HG03565 (cell line): ENCODE data around the gene GNAQ.

Source experiments
- ATAC-seq: cut with Tn5 transposase; IDR thresholded peaks from one replicate; pipeline ENCODE4 v1.9.1; 2021; ENCODE audit warnings: mild to moderate bottlenecking, moderate library complexity; ENCODE audit not compliant: unreplicated experiment

The GNAQ gene

DNA sequence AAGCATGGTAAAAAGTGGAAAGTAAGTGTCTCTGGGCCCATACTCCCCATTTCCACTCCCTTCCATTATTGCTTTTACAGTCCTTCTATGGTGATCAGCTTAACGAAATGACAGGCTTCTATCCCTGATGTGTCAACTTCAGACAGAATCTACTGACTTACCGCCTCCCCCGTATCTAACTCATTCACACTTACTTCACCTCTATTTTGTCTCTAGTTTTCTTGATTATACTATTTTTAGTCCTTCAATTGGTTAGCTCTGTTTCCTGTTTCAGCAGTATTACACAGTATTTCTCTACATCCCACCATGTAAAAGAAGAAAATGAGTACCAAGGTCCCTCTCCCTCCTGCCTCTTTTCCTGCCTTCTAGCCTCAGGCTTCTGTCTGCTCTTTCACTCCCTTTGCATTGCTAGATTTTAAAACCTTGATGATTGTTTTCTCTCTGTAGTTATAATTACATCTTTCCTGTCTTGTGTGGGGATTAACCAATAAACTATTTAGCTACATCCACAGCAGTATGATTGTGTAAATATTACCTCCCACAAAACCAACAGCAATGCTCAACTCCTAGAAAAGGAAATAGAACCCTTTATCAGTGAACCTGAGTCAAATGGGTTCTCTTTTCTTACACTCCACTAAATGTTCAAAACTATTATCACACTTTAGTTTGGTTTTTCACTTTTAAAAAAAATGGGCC, 53.4 kb downstream of the GNAQ start:
- no peak for ATAC-seq

DNA sequence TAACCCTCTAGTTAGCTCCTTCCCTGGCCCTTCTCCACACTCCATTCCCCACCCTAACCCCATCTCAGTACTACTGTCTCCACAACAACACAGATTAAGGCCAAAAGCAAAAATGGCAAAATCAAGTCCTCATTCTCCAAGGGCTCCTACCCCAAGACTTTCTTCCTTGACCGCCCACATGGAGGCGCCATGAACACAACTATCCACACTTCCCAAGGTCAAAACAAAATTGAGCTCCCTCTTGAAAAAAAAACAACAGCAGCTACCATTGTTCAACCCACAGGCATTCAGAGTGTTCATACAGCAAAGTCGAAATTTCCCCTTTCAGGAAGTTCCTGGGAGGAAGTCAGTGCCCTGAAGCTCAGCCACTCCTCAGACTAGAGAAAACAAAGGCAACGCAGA, 54.4 kb downstream of the GNAQ start:
- ATAC-seq = no peak

DNA sequence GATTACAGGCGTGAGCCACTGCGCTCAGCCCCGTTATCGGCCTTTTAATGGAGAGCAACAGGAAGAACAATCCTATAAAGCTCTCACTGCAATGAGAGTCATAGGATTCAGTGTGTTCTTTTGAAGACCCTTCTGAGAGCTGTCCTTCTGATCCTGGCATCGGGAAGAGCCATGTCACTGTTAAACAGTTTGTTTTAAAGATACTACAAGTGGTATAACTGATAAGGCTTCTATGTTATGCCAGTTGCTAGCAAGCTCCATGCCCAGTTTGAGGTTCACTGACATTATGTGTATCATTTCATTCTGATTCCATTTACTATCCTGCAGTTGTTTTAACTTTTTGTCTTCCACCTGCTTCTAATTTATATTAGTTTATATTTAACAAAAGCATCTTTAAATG, 55.8 kb downstream of the GNAQ start:
- ATAC-seq = no peak

DNA sequence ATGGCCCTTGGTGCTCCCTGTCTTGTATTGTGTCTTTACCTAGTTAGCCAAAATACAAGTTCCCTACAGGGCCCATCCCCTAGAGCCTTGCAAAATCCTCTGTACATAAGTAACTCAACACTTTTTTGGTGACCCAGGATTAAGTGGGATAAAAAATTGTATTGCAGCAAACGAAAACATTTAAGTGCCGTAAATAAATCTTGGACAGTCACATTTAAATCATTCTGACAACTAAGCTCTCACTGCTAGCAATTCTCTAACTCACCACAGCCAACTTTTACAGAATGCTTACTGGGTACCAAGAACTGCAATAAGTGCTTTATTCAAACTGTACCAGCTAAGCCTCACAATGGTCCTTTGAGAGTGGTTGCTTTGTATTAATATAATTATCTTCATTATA, 56.6 kb downstream of the GNAQ start:
- no peak for ATAC-seq

DNA sequence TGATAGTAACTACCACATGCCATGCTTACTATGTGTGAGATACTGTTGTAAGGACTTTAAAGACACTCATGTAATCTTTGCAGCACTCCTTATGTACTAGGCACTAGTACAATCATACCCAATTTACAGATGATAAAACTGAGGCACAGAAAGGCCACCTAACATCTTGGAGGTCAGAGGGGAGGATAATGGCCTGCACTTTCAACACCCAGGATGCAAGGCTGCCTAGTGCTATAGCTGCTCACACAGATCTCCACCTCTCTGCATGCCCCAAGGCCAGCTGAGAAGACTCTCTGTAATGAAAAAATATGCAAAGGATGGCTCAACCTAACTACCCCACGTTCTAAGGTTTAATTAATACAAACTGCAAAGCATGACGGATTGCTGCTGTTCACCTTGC, 57.2 kb downstream of the GNAQ start:
- no peak for ATAC-seq

DNA sequence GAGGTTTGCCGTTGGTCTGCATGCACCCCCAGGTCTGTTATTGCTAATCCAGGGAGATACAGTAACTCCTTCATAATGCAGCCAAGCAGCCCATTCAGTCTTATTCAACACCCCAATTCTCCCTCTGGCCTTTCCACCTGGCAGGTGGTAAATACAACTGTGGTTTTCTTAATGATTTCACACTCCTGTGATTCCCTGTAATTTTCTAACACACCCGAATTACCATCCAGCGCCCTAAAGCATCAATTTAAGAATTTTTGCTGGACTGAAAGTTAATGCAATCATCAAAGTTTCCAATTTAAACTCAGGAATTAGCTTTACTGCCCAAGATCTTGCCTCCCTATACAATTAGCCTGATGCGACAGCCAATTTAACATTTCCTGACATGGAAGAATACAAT, 62.5 kb downstream of the GNAQ start:
- ATAC-seq = no peak

DNA sequence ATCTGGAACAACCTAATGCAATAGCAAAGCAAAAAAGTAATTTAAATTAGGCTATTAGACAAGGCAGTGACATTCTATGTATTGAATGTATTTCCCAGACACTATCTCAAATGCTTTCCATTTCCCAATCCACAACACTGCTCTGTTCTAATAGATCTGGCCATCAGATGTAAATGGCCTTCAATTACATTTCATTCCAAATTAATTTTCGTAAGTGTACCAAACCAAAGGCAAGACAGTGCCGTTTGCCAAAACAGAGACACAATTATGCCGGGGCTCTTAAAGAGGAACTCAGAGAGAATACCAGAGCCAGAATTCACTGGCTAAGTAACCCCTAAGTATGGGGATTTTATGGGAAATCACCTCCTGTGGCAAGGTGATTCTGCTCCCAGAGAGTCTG, 63.1 kb downstream of the GNAQ start:
- ATAC-seq = no peak

DNA sequence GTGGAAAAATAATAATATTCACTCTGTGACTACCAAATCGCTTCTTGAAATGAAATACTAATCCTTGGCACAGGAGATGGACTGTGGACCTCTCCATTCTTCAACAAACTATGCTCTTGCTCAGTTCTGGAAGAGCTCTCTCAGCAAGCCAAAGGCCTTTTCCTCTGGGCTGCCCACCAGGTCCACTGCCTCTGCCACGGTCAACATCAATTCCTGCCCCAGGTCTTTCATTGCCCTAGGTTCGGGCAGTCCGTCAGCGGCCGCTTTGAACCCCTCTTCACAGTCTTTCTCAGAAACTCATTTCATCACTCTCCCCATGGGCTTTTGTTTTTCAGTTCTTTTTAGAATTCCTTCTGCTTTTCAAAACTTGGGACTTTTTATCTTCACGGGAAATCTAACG, 64.9 kb downstream of the GNAQ start:
- no peak for ATAC-seq

DNA sequence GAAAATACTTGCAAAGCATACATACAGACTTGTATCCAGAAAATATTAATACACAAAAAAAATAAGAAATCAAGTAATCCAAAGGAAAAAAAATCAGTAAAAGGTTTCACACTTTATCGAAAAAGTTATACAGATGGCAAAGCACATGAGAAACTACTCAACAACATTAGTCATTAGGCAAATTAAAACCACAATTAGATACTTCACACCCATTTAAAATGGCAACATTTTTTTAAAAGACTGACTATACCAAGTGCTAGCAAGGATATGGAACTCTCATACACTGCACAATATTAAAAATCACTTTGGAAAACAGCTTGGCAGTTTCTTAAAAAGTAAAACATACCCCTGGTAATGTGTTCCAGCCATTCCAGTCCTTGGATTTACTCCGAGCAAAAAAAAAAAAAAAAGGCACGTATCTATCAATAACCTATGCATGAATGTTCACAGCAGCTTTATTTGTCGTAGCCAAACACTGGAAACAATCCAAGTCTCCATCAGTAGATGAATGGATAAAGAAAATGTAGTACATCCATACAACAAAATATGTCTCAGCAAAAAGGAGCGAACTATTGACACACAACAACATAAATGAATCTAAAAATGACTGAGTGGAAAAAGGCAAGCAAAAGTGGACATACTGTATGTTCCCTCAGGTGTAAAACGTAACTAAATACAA, 66.0 kb downstream of the GNAQ start:
- no peak for ATAC-seq

DNA sequence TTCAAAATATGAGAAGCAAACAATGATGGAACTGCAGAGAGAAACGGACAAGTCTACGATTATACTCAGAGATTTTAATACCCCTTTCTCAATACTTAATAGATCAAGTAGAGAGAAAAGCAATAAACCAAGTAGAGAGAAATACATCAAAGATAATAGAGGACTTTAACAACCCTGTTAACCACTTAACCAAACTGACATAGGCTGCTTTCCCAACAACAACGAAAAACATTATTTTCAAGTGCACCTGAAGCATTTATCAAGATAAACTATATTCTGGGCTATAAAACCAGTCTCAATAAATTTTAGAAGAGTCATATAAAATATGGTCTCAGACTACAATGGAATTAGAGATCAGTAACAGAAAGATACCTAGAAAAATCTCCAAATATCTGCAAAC, 67.4 kb downstream of the GNAQ start:
- no peak for ATAC-seq

DNA sequence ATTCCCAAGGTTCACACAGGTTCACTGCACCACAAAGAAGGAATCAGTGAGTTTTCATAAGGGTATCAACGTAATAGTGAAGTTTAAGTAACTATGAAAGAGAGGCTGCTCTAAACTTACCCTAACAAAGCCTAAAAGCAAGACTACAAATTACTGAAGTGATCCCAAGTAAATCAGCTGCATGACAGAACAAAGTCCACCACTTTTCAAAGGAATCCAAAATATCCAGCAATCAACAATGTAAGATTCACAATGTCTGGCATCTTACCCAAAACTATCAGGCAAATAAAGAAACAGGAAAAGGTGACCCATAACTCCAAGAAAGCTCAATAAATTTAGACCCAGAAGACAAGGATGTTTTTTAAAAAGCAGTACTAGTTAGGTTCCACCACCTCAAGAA, 70.1 kb downstream of the GNAQ start:
- ATAC-seq = no peak

DNA sequence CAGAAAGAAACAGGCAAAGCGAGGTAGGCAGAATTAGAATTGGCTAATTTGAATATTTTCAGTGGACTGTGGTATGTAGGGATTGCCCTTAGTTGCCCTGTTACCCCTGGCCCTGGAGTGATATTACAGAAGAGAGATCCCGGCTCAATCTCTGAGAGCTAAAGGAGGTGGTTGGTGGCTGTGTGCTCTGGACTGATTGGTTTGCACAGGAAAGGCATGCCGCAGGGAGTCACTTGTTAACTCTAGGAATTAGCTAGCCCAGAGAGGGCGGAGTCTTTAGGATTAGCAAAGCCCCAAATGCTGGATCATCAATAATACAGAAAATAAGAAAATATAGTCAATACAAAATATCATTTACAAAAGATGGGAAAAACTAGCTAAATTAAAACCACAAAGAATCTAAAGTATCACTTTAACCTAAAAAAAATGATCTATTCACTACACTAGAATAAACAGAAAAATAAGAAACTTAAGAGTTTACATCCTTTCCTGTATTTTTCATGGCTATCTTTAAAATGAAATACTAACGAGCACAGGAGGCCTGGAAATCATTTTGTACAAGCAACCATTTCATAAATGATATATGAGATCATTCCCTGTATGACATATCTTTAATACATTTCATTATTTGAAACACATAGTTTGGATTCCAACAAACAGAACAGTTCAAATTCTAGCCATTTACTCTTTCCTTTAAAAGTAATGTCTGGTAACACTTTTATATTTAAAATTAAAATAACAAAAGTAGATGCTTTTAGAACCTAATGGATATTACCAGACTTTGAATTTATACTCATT, 71.1 kb downstream of the GNAQ start:
- no peak for ATAC-seq

DNA sequence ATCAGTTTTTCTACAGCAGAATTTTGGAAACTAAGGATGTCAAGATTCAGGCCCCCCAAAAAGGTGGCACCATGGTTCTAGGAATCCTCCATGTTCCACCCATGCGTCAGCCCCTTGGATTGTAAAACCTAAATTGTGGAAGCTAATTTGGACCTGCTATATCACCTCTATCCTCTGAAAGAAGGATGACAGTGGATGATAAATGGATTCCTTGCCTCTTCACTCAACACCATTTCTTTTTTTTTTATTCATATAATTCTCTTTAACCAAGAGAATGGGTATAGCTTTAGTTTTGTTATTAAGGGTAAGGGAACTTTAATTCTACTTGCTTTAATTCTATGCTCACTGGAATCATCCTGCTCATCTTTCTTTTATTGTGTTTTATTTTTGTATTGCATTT, 71.8 kb downstream of the GNAQ start:
- ATAC-seq = no peak

DNA sequence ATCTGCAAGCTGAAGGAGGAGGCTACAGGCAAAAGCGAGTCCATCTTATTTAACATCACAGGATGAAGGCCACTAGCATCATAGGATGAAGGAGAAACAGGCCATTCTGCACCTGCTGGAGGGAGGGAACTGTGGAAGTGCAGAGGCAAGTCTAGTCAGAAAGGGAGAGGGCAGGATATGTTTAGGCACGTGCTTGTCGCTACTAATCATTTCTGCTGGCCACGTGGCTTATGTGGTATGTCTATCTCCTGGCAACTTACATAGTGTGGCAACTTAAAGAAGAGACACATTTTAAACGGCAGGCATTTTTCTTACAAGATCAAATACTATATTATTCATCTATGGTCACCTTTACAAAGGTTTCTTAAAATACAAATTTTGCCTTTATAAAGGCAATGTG, 74.0 kb downstream of the GNAQ start:
- ATAC-seq = no peak

DNA sequence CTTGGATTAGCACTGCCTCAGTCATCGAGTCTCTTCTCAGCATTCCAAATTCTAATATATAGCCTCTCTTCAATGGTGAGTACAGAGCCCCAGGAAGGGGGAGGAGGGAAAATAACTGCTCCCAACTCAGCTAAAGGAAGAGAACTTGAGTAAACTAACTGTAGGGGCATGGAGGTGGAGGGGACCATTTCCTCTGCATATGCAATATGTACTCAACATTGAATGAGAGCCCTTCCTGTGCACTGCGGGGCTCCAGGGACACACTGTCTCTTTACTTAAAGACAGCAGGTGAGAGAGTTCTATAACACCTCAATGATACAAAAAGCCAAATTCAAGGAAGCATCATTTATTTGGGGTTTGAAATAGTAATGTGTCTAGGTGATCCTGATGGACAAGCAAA, 75.1 kb downstream of the GNAQ start:
- no peak for ATAC-seq

DNA sequence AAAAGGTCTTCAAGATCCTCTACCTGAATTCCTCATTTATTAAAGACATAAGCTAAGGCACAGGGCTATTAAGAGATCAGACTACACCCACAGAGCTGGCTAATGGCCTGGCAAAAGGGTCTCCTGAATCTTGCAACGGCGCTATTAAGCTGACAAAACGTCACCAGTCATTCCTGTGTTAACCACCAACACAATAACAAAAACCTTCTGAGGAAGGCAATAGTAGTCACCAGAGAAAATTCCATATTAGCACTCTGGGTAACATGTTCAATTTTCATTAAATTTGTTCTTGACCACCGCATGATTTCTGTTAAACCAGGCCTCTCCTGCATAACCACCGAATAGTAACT, 77.0 kb downstream of the GNAQ start:
- no peak for ATAC-seq

DNA sequence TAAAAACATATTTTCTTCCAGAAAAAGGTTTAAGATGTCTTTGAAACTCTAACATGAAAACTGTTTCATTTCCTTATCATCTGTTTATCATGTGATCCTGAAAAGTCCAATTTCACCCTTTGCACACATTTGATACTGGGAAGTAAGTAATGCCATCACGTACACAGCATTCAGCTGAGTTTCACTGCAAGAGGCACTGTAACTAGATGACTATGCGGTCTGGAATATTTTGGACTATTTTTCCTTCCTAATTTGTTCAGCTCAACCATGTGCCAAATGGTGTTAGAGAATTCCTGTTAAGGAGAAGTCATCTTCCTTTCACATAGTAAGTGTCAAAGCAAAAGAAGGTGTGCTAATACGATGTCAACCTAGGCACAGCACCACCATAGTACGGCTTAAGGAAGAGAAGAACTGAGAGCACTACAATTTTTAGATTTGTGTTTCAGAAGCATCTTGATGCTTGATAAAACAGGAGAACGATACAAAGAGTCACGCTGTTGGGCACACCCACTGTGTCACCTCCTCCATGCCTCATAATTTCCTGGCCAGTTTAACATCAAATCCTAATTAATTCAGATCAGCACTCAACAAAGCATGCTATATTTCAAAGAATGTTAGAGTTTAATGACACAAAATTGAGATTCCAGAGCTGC, 77.5 kb downstream of the GNAQ start:
- no peak for ATAC-seq

DNA sequence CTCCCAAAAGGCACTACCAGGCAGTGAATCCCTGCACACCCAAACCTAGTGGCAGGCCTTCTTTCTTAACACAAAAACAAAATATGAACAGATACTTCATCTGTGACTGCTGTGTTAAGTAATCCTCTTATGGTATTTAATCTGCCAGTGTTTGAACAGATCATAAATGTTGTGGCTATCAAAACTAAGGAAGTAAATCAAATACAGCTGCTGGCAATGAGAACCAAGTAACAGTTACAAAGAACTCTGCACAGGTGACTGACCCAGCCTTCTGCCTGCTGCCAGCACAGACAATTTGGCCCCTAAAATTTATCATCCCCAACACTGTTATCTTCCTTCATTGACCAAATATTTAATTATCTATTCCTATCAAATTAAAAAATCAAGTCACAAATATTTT, 78.0 kb downstream of the GNAQ start:
- no peak for ATAC-seq

DNA sequence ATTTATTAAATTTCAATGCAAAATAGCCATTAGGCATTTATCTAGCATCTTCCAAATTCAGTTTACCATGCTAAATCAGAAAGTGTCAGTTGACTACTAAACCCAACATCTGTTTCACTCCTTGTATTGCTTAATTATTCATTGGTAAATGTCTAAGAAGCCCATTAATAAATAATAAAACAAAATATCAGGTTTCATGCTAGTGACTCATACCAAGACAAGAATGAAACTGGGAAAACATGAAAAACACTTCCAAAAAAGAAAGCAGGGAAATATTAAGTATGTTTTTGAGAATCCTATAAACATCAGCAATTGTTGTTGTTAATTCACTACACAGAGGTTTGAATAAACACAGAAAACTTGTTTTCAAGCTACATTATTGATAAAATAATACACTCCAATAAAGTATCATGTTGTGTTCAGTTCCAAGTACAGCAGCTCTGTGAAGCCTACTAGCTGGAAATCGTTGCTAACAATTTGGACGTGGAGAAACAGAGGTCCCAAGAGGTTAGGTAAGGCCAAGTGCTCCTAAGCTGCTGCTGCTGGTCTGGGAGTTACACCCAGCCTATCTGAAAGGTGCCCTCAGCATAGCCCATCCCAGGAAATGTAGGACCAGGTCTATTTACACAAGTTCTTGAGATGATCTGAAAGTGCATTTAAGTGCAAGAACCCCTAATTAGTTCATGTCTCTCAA, 78.8 kb downstream of the GNAQ start:
- ATAC-seq = no peak

DNA sequence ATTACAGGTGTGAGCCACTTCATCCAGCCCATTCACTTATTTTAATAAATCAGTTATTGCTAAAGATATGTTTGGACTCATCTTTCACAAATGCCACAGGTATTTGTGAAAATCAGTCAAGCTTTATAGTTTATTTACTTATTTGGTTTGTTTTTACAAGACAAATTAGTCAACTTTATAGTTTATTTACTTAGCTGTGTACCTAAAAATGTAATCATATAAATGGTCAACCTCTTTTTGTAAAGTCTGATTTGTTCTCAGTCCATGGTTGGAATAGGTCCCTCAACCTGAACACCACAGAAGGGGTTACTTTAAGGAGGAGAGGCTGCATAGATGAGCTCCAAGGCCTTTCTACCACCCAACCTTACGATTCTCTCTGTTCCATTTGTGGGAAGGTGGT, 80.2 kb downstream of the GNAQ start:
- ATAC-seq = no peak

DNA sequence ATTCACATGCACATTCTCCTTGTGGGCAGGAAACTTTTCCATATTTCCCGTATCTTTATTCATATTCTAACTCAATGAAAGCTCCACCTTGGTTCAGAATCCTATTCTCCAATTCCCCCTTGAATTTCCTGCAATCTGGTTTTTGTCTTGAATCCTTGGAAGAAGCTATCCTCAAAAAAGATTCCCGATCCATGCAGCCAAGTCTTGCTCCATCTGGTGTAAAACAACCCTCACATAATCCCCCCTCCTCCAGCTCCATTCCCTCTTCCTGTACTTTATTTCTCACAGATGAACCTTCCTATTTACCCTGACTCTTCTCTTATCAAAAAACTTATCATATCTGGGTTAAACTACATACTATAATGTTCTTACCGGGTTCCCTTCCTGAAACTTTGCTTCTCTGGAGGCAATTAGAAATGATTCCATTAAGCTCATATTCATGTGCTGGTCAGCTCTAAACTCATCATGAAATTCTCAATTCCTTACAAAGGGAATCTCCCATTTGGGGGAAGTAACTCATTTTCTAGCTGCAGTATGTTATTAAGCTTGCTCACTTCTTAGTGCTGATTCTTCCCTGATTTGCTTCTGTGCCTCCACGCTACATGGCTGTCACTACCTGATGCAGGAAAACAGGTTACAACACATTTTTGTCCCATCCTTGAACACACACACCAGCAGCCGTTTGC, 81.7 kb downstream of the GNAQ start:
- no peak for ATAC-seq
